CD8-positive, alpha-beta memory T cell (primary cell): ENCODE measurements around the gene MAP1S. TPM values are rescaled to one million over a fixed set of nuclear protein-coding genes. Genes with fewer than 3 reads are reported as not detected.

ENCODE experiments used
- CTCF ChIA-PET: fragments of 350-600 bp; sonication (Branson Sonifier 250); formaldehyde crosslinking; loops from one replicate; lab custom pipeline; 2021; ENCODE audit warnings: antibody characterized with exemption; lab: Charles Lee
- POLR2A ChIA-PET: fragments of 350-600 bp; sonication (Branson Sonifier 250); formaldehyde crosslinking; loops from one replicate; lab custom pipeline; 2021; ENCODE audit warnings: antibody characterized with exemption; lab: Charles Lee
- DNase-seq, 5 donors: peaks; one replicate each; pipeline versions ENCODE4 v3.0.0 to v3.0.0-alpha.2; 2020 to 2022; ENCODE audit warnings: mixed read lengths in 1 of 5
- H3K27ac ChIP-seq: one replicate; pipeline ENCODE4 v1.7.0; 2013; ENCODE audit warnings: low read depth, mild to moderate bottlenecking, low read length, moderate library complexity
- H3K27me3 ChIP-seq: 2 replicates; pipeline ENCODE4 v1.7.0; 2013; ENCODE audit warnings: low read length, mild to moderate bottlenecking; ENCODE audit not compliant: insufficient read depth, poor library complexity, severe bottlenecking
- H3K36me3 ChIP-seq: 2 replicates; pipeline ENCODE4 v1.7.0; 2013; ENCODE audit warnings: mild to moderate bottlenecking, low read length, moderate library complexity; ENCODE audit not compliant: insufficient read depth
- H3K4me1 ChIP-seq: 2 replicates; pipeline ENCODE4 v1.7.0; 2013; ENCODE audit warnings: mild to moderate bottlenecking, low read length, moderate library complexity; ENCODE audit not compliant: insufficient read depth
- H3K4me3 ChIP-seq: 2 replicates; pipeline ENCODE4 v1.7.0; 2013; ENCODE audit warnings: mild to moderate bottlenecking, low read length
- H3K9me3 ChIP-seq: 2 replicates; pipeline ENCODE4 v1.7.0; 2013; ENCODE audit warnings: mild to moderate bottlenecking, low read length
- H3K27ac Mint-ChIP-seq, 8 donors: one replicate each; pipeline ENCODE4 v1.8.0; 2020 to 2021; ENCODE audit warnings: mixed read lengths in 8 of 8, mild to moderate bottlenecking in 6 of 8, inconsistent platforms in 3 of 8, moderate library complexity in 3 of 8
- H3K27me3 Mint-ChIP-seq, 2 donors: one replicate each; pipeline ENCODE4 v1.8.0; 2020 to 2021; ENCODE audit warnings: mixed read lengths in 2 of 2, mild to moderate bottlenecking in 1 of 2, moderate library complexity in 1 of 2
- H3K36me3 Mint-ChIP-seq, 3 donors: one replicate each; pipeline ENCODE4 v1.8.0; 2020 to 2021; ENCODE audit warnings: mixed read lengths in 3 of 3, inconsistent platforms in 1 of 3, mild to moderate bottlenecking in 1 of 3
- H3K4me1 Mint-ChIP-seq, 3 donors: one replicate each; pipeline ENCODE4 v1.8.0; 2020 to 2021; ENCODE audit warnings: mixed read lengths in 3 of 3, inconsistent platforms in 1 of 3, mild to moderate bottlenecking in 1 of 3
- H3K4me3 Mint-ChIP-seq, 7 donors: one replicate each; pipeline ENCODE4 v1.8.0; 2020 to 2021; ENCODE audit warnings: mixed read lengths in 7 of 7, mild to moderate bottlenecking in 6 of 7, moderate library complexity in 4 of 7, inconsistent platforms in 2 of 7
- H3K9me3 Mint-ChIP-seq, 5 donors: one replicate each; pipeline ENCODE4 v1.8.0; 2020 to 2022; ENCODE audit warnings: mixed read lengths in 5 of 5, mild to moderate bottlenecking in 3 of 5, moderate library complexity in 2 of 5, inconsistent platforms in 1 of 5
- polyA plus RNA-seq: library from polyadenylated mRNA; unstranded; fragments of 300-500 nt; fragmentation: Illumina TruSeq; gene quantifications from one replicate; pipeline ENCODE4 v1.2.3, GENCODE V29; 2021
- total RNA-seq, 2 experiments: library from RNA; stranded (reverse); gene quantifications; one replicate each; pipeline ENCODE4 v1.2.3, GENCODE V29; 2021

MAP1S gene
- total and polyA plus RNA-seq, 3 experiments from 2014 or later: 43.0 to 72.3 (median 66.1) TPM

GRCh38 chr19:17726964-17727773, 7.9 kb downstream of the MAP1S start:
- H3K4me1 Mint-ChIP-seq: peaks cover 22 to 55% (median 26%) of the 10 kb centered on the region in 3 donors
- peaks cover 5 to 79% (median 14%) of the 10 kb centered on the region in 3 donors for H3K36me3 Mint-ChIP-seq
- H3K4me3 Mint-ChIP-seq: no peak overlapping the region
- Histone ChIP-seq H3K27me3 (no peaks in the 10 kb centered on the region), H3K27ac (no peak overlapping the region), H3K4me1 (peaks cover 2% of the 10 kb centered on the region), H3K36me3 (peaks cover 4% of the 10 kb centered on the region), H3K9me3 (no peaks in the 10 kb centered on the region), H3K4me3 (no peak overlapping the region)
- no peaks in the 10 kb centered on the region for H3K9me3 Mint-ChIP-seq
- H3K27me3 Mint-ChIP-seq: no peaks in the 10 kb centered on the region
- ChIA-PET POLR2A (interaction anchor here (0.6 kb wide), 1 partner anchor 9 kb away, joined by 5 read pairs; no protein-coding TSS in a partner anchor), CTCF (no interaction called here)
- H3K27ac Mint-ChIP-seq: no peak overlapping the region
- DNase-seq: no peak

DNA sequence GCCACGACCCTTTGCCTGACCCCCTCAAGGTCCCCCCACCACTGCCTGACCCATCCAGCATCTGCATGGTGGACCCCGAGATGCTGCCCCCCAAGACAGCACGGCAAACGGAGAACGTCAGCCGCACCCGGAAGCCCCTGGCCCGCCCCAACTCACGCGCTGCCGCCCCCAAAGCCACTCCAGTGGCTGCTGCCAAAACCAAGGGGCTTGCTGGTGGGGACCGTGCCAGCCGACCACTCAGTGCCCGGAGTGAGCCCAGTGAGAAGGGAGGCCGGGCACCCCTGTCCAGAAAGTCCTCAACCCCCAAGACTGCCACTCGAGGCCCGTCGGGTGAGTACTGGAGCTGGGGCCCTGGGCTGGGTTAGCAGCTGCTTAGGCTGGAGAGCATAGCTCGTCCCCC, 8.6 kb downstream of the MAP1S start:
- Histone ChIP-seq H3K4me3 (no peak overlapping the region), H3K4me1 (no peaks in the 10 kb centered on the region), H3K36me3 (peaks cover 4% of the 10 kb centered on the region), H3K27me3 (no peaks in the 10 kb centered on the region), H3K27ac (no peak overlapping the region), H3K9me3 (no peaks in the 10 kb centered on the region)
- Mint-ChIP-seq H3K27me3 (no peaks in the 10 kb centered on the region), H3K27ac (no peak overlapping the region), H3K4me3 (no peak overlapping the region), H3K4me1 (peaks cover 22 to 54% (median 29%) of the 10 kb centered on the region in 3 donors), H3K9me3 (no peaks in the 10 kb centered on the region), H3K36me3 (peaks cover 5 to 82% (median 14%) of the 10 kb centered on the region in 3 donors)
- ChIA-PET POLR2A (no interaction called here), CTCF (no interaction called here)
- no peak for DNase-seq

DNA sequence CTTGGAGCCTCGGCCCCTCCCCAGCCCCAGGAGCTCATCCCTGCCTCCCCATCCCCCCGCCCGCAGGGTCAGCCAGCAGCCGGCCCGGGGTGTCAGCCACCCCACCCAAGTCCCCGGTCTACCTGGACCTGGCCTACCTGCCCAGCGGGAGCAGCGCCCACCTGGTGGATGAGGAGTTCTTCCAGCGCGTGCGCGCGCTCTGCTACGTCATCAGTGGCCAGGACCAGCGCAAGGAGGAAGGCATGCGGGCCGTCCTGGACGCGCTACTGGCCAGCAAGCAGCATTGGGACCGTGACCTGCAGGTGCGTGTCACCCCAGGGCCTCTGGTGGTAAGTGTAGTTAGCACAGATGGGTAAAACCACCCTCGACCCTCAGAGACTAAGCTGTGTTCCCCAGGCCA, 13.8 kb downstream of the MAP1S start:
- no peak overlapping the region for H3K4me3 ChIP-seq
- Mint-ChIP-seq H3K36me3 (peaks cover 5 to 80% (median 18%) of the 10 kb centered on the region in 3 donors), H3K4me3 (no peak overlapping the region), H3K9me3 (no peaks in the 10 kb centered on the region), H3K4me1 (peaks cover 19 to 43% (median 25%) of the 10 kb centered on the region in 3 donors), H3K27me3 (no peaks in the 10 kb centered on the region), H3K27ac (no peak overlapping the region)
- H3K4me1 ChIP-seq: no peaks in the 10 kb centered on the region
- peaks cover 15% of the 10 kb centered on the region for H3K36me3 ChIP-seq
- POLR2A ChIA-PET: no interaction called here
- CTCF ChIA-PET: no interaction called here
- no peak for DNase-seq
- H3K27ac ChIP-seq: no peak overlapping the region
- H3K9me3 ChIP-seq: no peaks in the 10 kb centered on the region
- H3K27me3 ChIP-seq: no peaks in the 10 kb centered on the region

- ChIA-PET CTCF (no interaction called here), POLR2A (no interaction called here)
- Histone ChIP-seq H3K4me3 (no peak overlapping the region), H3K27me3 (no peaks in the 10 kb centered on the region), H3K4me1 (no peaks in the 10 kb centered on the region), H3K36me3 (peaks cover 15% of the 10 kb centered on the region), H3K9me3 (no peaks in the 10 kb centered on the region), H3K27ac (no peak overlapping the region)
- peaks cover 5 to 77% (median 16%) of the 10 kb centered on the region in 3 donors for H3K36me3 Mint-ChIP-seq
- no peak overlapping the region for H3K4me3 Mint-ChIP-seq
- peak overlapping the region in 1 of 8 donors; percentile 68 for H3K27ac Mint-ChIP-seq
- DNase-seq: no peak
- no peaks in the 10 kb centered on the region for H3K9me3 Mint-ChIP-seq
- H3K27me3 Mint-ChIP-seq: no peaks in the 10 kb centered on the region
- peaks cover 18 to 35% (median 25%) of the 10 kb centered on the region in 3 donors for H3K4me1 Mint-ChIP-seq
Observed at GRCh38 chr19:17734146-17734545, 14.9 kb downstream of the MAP1S start.

DNA sequence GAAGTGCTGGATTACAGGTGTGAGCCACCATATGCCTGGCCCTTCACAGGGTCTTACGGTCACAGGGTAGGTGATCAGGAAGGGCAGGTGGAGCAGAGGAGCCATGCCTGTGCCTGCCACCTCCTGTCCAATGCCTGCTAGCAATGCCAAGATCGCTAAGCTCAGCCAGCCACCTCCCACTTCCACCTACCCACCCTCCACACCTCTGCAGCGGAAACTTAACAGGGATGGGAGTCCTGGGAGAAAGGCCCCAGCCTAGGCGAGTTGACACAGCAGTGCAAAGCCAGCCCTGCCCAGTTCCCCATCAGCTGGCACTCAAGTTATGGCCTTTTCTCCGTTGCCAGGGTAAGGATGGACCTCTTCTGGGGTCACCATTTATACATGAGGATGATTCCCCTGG, 16.1 kb downstream of the MAP1S start:
- peaks cover 5 to 66% (median 16%) of the 10 kb centered on the region in 3 donors for H3K36me3 Mint-ChIP-seq
- H3K4me3 Mint-ChIP-seq: no peak overlapping the region
- H3K27ac Mint-ChIP-seq: no peak overlapping the region
- H3K27me3 ChIP-seq: no peaks in the 10 kb centered on the region
- H3K4me1 Mint-ChIP-seq: peaks cover 11 to 24% (median 19%) of the 10 kb centered on the region in 3 donors
- no peaks in the 10 kb centered on the region for H3K4me1 ChIP-seq
- CTCF ChIA-PET: no interaction called here
- DNase-seq: no peak
- no peak overlapping the region for H3K4me3 ChIP-seq
- peaks cover 15% of the 10 kb centered on the region for H3K36me3 ChIP-seq
- H3K27ac ChIP-seq: no peak overlapping the region
- POLR2A ChIA-PET: no interaction called here
- no peaks in the 10 kb centered on the region for H3K9me3 ChIP-seq
- no peaks in the 10 kb centered on the region for H3K9me3 Mint-ChIP-seq
- H3K27me3 Mint-ChIP-seq: no peaks in the 10 kb centered on the region

- H3K9me3 Mint-ChIP-seq: no peaks in the 10 kb centered on the region
- H3K4me1 Mint-ChIP-seq: peaks cover 0 to 4% (median 0%) of the 10 kb centered on the region in 3 donors
- H3K27ac Mint-ChIP-seq: peak overlapping the region in 1 of 8 donors; percentile 33
- H3K27ac ChIP-seq: no peak overlapping the region
- peaks cover 0 to 48% (median 12%) of the 10 kb centered on the region in 3 donors for H3K36me3 Mint-ChIP-seq
- CTCF ChIA-PET: interaction anchor here (0.7 to 1.5 kb wide), 2 partner anchors 12 to 108 kb away, joined by 3 to 4 read pairs; no protein-coding TSS in a partner anchor
- H3K9me3 ChIP-seq: no peaks in the 10 kb centered on the region
- H3K4me3 ChIP-seq: no peak overlapping the region
- no peak for DNase-seq
- no peaks in the 10 kb centered on the region for H3K27me3 ChIP-seq
- POLR2A ChIA-PET: interaction anchor here (1.2 kb wide), 1 partner anchor 18 kb away, joined by 3 read pairs; the partner anchor contains the start of gene MAP1S
- H3K4me1 ChIP-seq: no peaks in the 10 kb centered on the region
- no peaks in the 10 kb centered on the region for H3K27me3 Mint-ChIP-seq
- peaks cover 15% of the 10 kb centered on the region for H3K36me3 ChIP-seq
- no peak overlapping the region for H3K4me3 Mint-ChIP-seq
Observed at GRCh38 chr19:17737690-17738153, 18.4 kb downstream of the MAP1S start.

GRCh38 chr19:17739121-17739875, 20.0 kb downstream of the MAP1S start:
- Histone ChIP-seq H3K27ac (no peak overlapping the region), H3K9me3 (no peaks in the 10 kb centered on the region), H3K4me3 (no peak overlapping the region), H3K4me1 (no peaks in the 10 kb centered on the region), H3K27me3 (no peaks in the 10 kb centered on the region), H3K36me3 (peaks cover 9% of the 10 kb centered on the region)
- H3K36me3 Mint-ChIP-seq: peaks cover 0 to 34% (median 6%) of the 10 kb centered on the region in 3 donors
- ChIA-PET CTCF (interaction anchor here (1.0 kb wide), 1 partner anchor 255 kb away, joined by 3 read pairs; no protein-coding TSS in a partner anchor), POLR2A (no interaction called here)
- H3K9me3 Mint-ChIP-seq: no peaks in the 10 kb centered on the region
- H3K27ac Mint-ChIP-seq: peak overlapping the region in 1 of 8 donors; percentile 38
- H3K4me1 Mint-ChIP-seq: no peaks in the 10 kb centered on the region
- DNase-seq: no peak
- no peak overlapping the region for H3K4me3 Mint-ChIP-seq
- H3K27me3 Mint-ChIP-seq: no peaks in the 10 kb centered on the region
